Skeletal muscle satellite cell (primary cell): Measurements from ENCODE around the gene IQGAP2.

Experiments
- H3K27me3 ChIP-seq: 2 replicates; pipeline ENCODE4 v1.7.0; 2013; ENCODE audit warnings: low read length; ENCODE audit not compliant: control insufficient read depth, insufficient read depth
- H3K36me3 ChIP-seq: 2 replicates; pipeline ENCODE4 v1.7.0; 2013; ENCODE audit warnings: mild to moderate bottlenecking, control low read depth, low read length; ENCODE audit not compliant: insufficient read depth
- H3K4me1 ChIP-seq: 2 replicates; pipeline ENCODE4 v1.7.0; 2013; ENCODE audit warnings: low read length; ENCODE audit not compliant: control insufficient read depth, insufficient read depth
- H3K4me2 ChIP-seq: 2 replicates; pipeline ENCODE4 v1.7.0; 2013; ENCODE audit warnings: mild to moderate bottlenecking, low read length
- H3K4me3 ChIP-seq: 2 replicates; pipeline ENCODE4 v1.7.0; 2013; ENCODE audit warnings: low read length
- H3K9ac ChIP-seq: 2 replicates; pipeline ENCODE4 v1.7.0; 2013; ENCODE audit warnings: mild to moderate bottlenecking, low read depth, low read length, moderate library complexity
- H3K9me3 ChIP-seq: replicated peaks from 2 replicates; pipeline ENCODE4 v1.7.0; 2013; ENCODE audit warnings: mild to moderate bottlenecking, control low read depth, low read length

IQGAP2 gene

GRCh38 chr5:76709762-76710161, 306.7 kb downstream of the IQGAP2 start:
- Histone ChIP-seq H3K27me3 (peaks cover 23% of the 10 kb centered on the region), H3K4me3 (no peak overlapping the region), H3K9ac (no peak overlapping the region), H3K36me3 (no peaks in the 10 kb centered on the region), H3K4me2 (peak overlapping the region; percentile 36), H3K9me3 (no peaks in the 10 kb centered on the region), H3K4me1 (peaks cover 21% of the 10 kb centered on the region)

DNA sequence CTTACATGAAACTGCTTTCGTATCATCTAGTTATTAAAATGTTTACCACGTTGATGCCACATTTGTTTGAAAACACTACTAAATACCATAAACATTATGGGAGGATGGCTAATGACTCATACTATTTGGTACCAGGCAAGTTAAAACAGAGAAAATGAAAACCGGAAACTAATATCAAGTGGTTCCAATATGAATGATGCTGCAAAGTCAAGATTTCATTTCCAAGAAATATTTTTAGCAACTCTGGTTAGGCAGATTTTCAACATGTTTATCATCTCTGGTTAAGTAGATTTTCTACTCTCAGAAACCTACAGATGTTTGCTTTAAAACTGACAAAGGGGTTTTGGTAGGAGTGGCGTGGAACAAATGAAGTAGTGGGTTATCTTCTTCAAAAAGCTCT, 307.9 kb downstream of the IQGAP2 start:
- H3K4me1 ChIP-seq, result peaks cover 21% of the 10 kb centered on the region
- peaks cover 29% of the 10 kb centered on the region for H3K27me3 ChIP-seq
- no peak overlapping the region for H3K4me3 ChIP-seq
- no peak overlapping the region for H3K4me2 ChIP-seq
- no peaks in the 10 kb centered on the region for H3K9me3 ChIP-seq
- no peak overlapping the region for H3K9ac ChIP-seq
- H3K36me3 ChIP-seq, result no peaks in the 10 kb centered on the region

- Histone ChIP-seq H3K9ac (peak overlapping the region; percentile 92), H3K4me3 (peak overlapping the region; percentile 98), H3K27me3 (peaks cover 10% of the 10 kb centered on the region), H3K4me2 (peak overlapping the region; percentile 97), H3K9me3 (no peaks in the 10 kb centered on the region), H3K4me1 (peaks cover 24% of the 10 kb centered on the region), H3K36me3 (no peaks in the 10 kb centered on the region)
These were observed 311.8 kb downstream of the IQGAP2 start for GRCh38 chr5:76714751-76715485.

DNA sequence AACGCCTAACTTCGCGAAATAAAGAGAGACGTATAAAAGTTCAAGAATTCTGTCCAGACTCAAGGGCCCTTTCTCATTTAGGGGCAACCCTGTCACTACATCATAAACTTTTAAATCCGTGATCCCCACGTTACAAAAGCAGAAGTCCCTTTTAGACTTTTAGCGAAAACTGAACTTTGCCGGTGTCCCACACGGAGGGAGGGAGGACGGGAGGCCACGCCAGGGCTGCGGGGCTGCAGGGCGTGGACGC, 312.3 kb downstream of the IQGAP2 start:
- Histone ChIP-seq H3K9ac (peak overlapping the region; percentile 92), H3K36me3 (no peaks in the 10 kb centered on the region), H3K4me1 (peaks cover 19% of the 10 kb centered on the region), H3K9me3 (no peaks in the 10 kb centered on the region), H3K4me2 (peak overlapping the region; percentile 97), H3K4me3 (peak overlapping the region; percentile 98), H3K27me3 (peaks cover 10% of the 10 kb centered on the region)

DNA sequence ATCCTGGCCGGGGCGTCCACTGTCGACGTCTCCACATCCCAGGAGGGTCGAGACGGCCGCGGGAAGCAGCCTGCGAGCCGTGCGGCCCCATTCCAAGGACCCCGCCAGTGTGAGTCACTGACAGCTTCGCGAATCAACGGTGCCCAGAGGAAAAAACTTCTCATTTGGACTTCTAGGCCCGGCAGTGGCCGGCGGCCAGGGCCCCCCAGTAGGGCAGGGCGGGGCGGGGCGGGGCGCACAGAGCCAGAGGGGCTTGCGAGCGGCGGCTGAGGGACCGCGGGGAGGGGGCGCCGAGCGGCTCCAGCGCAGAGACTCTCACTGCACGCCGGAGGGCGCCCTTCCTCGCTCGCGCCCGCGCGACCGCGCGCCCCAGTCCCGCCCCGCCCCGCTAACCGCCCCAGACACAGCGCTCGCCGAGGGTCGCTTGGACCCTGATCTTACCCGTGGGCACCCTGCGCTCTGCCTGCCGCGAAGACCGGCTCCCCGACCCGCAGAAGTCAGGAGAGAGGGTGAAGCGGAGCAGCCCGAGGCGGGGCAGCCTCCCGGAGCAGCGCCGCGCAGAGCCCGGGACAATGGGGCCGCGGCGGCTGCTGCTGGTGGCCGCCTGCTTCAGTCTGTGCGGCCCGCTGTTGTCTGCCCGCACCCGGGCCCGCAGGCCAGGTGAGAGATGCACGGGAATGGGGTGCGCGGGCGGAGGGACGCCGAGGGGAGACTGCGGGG, 312.8 kb downstream of the IQGAP2 start, which contains the start of gene F2R:
Gene F2R, plus strand, starts transcription at position 391 of the 720 bp plus-strand sequence. Its CDS starts 182 bp downstream, at position 573.
- Histone ChIP-seq H3K9me3 (no peaks in the 10 kb centered on the region), H3K4me1 (peaks cover 14% of the 10 kb centered on the region), H3K9ac (peak within 1 kb of the TSS; percentile 92), H3K27me3 (peaks cover 10% of the 10 kb centered on the region), H3K36me3 (no peaks in the 10 kb centered on the region), H3K4me3 (peak within 1 kb of the TSS; percentile 98), H3K4me2 (peak within 1 kb of the TSS; percentile 97)

- Histone ChIP-seq H3K4me3 (peak overlapping the region; percentile 98), H3K27me3 (peaks cover 10% of the 10 kb centered on the region), H3K9me3 (no peaks in the 10 kb centered on the region), H3K36me3 (no peaks in the 10 kb centered on the region), H3K4me2 (peak overlapping the region; percentile 97), H3K9ac (peak overlapping the region; percentile 92), H3K4me1 (peaks cover 8% of the 10 kb centered on the region)
These were observed 313.5 kb downstream of the IQGAP2 start for GRCh38 chr5:76716456-76717157.

GRCh38 chr5:76717222-76718083, 314.4 kb downstream of the IQGAP2 start:
- H3K9me3 ChIP-seq, result no peaks in the 10 kb centered on the region
- H3K27me3 ChIP-seq, result peaks cover 10% of the 10 kb centered on the region
- peak overlapping the region; percentile 92 for H3K9ac ChIP-seq
- peak overlapping the region; percentile 97 for H3K4me2 ChIP-seq
- peaks cover 8% of the 10 kb centered on the region for H3K4me1 ChIP-seq
- no peaks in the 10 kb centered on the region for H3K36me3 ChIP-seq
- H3K4me3 ChIP-seq, result peak overlapping the region; percentile 98

DNA sequence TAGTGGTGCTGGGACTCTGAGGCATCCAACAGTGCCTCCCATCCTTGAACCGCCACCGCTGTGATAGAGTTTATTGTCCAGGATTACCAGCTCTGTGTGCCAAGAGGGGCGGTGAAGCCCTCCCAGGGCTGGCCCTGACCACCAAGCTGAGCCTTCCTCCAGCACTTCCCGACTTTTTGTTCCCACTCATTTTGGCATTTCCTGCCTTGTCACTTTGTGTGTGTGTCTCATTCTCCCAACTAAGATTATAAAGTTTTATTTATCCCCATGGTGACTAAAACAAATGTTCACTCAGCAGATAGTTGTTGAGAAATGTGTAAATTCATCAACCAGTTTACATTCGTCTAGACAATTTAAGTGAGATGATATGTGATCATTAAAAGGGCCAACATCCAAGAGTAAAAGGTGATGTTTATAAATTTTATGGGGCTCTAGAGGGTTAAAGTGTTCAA, 315.3 kb downstream of the IQGAP2 start:
- H3K4me2 ChIP-seq, result peak overlapping the region; percentile 97
- peaks cover 10% of the 10 kb centered on the region for H3K27me3 ChIP-seq
- H3K9ac ChIP-seq, result no peak overlapping the region
- H3K36me3 ChIP-seq, result no peaks in the 10 kb centered on the region
- peaks cover 8% of the 10 kb centered on the region for H3K4me1 ChIP-seq
- no peak overlapping the region for H3K4me3 ChIP-seq
- H3K9me3 ChIP-seq, result no peaks in the 10 kb centered on the region

DNA sequence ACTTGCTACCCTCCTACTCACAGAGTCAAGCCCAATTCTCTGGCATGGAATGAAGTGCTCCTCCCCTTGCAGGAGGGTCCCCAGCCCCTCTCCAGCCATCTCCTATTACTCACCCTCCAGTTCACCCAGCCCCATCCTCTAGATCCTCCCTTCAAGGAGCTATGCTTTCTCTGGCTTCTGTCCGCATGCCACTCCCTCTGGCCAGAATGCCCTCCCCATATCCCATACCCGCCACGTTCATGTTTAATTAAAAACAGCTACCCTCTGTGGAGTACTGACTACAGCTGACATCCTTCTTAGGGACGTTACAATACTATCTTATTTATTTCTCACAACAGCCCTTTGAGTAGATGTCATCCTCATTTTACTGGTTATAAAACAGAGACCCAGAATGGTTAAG, 315.8 kb downstream of the IQGAP2 start:
- H3K9me3 ChIP-seq, result no peaks in the 10 kb centered on the region
- H3K9ac ChIP-seq, result no peak overlapping the region
- no peak overlapping the region for H3K4me3 ChIP-seq
- peaks cover 10% of the 10 kb centered on the region for H3K27me3 ChIP-seq
- peaks cover 8% of the 10 kb centered on the region for H3K4me1 ChIP-seq
- H3K36me3 ChIP-seq, result no peaks in the 10 kb centered on the region
- no peak overlapping the region for H3K4me2 ChIP-seq

DNA sequence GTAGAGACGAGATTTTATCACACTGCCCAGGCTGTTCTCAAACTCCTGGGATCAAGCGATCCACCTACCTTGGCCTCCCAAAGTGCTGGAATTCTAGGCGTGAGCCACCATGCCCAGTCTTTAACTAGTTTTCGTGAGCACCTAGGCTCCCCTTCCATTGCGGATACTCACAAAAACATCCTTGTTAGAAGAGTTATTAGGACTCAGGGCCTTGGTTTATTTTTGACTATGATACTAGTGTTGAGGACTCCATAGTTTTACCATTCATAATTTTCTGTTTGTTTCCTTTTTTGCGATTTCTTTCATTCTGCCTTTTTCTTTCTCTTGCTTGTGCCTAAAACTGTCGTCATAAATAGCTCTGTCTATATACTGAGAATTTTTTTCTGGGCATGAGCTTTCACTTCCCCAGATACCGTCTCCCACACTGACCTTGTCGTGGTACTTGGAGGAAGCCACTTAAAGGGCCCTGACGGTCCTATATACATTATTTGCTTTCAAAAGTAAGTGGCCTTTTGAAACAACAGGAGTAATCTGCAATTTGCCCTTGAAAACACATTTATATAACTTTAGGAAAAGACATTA, 318.0 kb downstream of the IQGAP2 start:
- Histone ChIP-seq H3K4me3 (no peak overlapping the region), H3K27me3 (no peaks in the 10 kb centered on the region), H3K4me2 (no peak overlapping the region), H3K9me3 (no peaks in the 10 kb centered on the region), H3K36me3 (no peaks in the 10 kb centered on the region), H3K9ac (no peak overlapping the region), H3K4me1 (peaks cover 8% of the 10 kb centered on the region)
